ENCODE data around the gene VSIR.

Gene VSIR

DNA sequence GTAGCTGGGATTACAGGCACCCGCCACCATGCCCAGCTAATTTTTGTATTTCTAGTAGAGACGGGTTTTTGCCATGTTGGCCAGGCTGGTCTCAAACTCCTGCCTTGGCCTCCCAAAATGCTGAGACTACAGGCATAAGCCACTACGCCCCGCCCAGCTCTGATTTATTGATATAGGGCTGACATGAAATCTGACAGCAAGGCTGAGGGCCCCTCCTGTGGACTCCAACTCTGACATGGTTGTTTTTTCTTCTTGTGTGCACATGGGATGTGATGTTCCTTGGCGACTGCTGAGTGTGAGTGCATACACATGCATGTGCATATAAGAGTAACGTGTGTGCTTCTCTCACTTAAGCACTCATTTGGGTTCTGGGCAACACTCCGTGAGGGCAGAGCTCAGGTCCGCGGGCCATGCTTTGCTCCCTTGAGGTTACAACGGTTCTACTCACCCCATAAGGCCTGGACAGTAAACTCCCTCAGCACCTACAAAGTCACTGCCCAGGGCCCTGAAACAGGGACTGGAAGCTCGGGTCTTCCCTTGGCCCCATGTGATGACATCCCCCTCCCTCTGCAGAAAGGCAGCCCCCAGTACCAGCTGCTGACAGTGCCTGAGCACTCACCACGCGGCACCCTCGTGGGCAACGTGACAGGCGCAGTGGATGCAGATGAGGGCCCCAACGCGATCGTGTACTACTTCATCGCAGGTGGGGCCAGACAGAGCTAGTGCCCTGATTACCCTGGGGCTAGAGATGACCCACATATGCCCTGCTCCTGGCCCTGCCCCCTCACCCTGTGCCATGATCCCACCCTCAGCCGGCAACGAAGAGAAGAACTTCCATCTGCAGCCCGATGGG, 33.6 kb upstream of the VSIR start:
- no peak for DNase-seq

DNA sequence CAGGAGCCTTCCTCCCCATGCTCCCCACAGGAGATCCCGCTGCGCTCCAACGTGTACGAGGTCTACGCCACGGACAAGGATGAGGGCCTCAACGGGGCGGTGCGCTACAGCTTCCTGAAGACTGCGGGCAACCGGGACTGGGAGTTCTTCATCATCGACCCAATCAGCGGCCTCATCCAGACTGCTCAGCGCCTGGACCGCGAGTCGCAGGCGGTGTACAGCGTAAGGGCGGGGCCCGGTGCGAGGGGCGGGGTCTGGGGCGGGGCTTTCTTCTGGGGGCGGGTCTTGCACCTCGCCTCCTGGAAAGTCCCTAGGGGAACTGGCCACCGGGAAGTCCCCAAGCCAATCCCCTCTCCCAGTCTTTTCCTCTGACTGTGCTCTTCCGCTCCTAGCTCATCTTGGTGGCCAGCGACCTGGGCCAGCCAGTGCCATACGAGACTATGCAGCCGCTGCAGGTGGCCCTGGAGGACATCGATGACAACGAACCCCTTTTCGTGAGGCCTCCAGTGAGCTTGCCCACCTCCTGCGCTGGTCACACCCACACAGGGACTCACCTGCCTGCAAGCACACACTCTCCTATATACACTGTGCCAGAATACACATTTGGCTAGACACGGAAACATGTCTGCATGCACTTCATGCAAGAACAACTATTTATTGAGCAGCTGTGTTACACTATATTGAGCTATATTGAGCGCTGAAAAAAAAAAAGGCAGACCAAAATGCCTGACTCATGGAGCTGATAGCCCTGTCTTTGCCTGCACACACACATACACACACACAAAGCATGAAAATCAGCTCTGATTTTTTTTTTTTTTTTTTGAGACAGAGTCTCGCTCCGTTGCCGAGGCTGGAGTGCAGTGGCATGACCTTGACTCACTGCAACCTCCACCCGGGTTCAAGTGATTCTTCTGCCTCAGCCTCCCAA, 32.7 kb upstream of the VSIR start:
- DNase-seq = peak; percentile 47

DNA sequence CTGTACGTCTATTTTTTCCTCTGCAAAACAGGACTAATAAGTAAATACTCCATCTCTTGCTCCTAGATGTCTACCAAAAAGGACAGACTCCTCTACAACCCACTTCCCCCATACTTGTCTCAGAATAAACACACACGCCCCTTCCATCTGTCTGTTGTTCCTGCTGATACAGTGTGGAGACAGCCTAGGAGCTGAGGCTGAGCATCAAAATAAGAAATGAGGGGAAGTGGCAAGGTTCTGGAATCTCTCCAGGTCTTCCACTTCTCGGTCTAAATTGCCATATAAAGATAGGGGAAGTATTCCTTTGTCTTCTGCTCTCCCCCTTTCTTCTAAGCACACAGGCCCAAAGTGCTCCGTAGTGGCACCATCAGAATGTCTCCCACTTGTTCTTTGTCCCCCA, 30.8 kb upstream of the VSIR start:
- no peak for DNase-seq

DNA sequence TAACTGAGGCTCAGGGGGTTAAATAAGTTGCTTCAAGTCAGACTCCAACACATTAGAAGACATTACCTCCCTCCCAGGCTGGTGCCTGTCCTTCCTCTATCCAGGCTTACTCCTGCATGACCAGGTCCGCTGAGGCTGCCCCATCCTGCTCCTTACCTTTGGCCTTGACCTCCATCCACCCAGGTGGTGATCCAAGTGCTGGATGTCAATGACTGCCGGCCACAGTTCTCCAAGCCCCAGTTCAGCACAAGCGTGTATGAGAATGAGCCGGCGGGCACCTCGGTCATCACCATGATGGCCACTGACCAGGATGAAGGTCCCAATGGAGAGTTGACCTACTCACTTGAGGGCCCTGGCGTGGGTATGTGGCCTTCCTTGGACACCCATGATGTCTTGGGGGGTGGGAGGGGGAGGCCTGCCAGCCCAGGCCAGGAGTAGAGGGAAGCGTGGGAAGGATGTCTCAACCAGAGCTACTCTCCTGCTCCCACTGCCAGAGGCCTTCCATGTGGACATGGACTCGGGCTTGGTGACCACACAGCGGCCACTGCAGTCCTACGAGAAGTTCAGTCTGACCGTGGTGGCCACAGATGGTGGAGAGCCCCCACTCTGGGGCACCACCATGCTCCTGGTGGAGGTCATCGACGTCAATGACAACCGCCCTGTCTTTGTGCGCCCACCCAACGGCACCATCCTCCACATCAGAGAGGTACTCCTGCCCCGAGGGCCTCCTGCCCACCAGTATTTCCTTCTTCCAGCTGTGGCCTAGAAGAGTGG, 29.6 kb upstream of the VSIR start:
- no peak for DNase-seq

DNA sequence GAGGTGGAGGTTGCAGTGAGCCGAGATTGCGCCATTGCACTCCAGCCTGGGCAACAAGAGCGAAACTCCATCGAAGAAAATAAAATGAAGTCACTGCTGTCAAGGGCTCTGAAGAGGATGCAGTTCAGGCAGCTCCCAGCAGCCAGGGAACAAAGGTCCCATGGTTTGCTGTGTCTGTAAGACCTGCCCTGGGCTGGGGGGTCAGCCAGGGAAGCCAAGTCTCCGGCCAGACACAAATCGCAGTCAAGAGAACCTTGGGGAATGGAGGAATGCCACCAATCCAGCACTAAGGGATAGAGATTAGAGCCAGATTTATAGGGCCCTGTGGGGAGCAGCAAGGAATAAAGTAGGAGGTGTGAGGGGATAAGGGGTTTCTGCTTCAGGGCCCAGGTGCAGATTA, 28.9 kb upstream of the VSIR start:
- DNase-seq = no peak

DNA sequence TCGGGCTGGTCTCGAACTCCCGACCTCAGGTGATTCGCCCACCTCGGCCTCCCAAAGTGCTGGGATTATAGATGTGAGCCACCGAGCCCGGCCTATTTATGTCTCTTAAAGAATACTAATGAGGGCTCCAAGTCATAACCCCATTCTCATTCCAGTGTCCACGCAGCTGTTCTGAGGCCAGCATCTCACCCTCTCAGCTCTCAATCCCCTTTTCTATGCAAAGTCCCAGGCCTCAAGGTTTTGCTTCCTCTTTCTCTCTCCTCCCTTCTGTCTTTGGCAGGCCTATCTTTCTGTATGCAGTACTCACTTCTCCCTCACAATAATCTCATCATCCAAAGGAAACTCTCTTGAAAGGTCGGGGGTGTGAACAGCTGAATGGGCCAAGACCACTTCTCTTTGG, 28.0 kb upstream of the VSIR start:
- no peak for DNase-seq

DNA sequence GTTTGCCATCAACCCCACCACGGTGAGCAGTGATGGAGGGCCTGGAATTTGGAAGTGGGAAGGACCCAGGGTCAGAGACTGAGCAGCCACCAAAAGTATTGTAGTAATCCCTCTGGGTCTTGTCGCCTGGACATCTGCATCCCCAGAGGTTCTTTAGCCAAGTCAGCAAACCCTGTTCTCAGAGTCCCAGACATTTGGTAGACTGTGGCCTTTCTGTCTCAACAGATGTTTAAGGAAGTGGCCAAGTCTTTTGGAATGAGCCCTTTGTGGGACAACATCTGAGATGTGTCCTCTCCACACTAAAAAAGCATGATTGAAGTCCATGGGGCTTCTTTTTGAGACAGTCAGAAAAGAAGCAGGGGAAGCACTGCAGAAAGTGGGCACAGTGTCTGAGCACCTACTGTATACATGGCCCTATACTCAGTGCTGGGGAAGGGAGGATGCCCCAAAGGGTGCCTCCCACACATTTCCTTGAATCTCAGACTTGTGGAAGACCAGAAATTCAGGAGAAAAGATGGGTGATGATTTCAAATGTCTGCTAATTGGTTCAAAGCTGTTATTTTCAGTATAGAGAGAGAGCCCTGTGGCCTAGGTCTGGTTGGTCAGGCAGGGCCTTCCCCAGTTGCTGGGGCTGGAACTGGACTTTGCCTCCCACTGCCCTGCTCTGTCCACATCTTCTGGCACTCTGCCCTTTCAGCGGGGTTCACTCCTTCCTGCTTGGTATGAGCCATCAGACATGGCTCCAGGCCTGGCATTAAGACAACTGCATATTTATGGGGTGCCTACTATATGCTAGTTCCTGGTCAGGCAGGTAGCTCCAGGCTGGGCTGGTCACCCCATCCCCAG, 26.5 kb upstream of the VSIR start:
- DNase-seq = no peak

DNA sequence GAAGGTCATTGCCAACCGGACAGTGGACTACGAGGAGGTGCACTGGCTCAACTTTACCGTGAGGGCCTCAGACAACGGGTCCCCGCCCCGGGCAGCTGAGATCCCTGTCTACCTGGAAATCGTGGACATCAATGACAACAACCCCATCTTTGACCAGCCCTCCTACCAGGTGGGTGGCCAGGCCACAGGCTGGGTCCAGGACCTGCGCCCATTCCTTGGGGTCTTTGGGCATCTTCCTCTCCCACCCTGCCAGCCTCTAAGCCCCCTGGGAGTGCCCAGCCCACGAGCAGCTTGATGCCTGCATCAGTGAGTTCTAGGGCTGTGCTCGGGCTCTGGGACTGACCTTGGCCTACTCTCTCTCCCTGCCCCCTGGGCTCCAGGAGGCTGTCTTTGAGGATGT, 25.8 kb upstream of the VSIR start:
- DNase-seq = no peak

DNA sequence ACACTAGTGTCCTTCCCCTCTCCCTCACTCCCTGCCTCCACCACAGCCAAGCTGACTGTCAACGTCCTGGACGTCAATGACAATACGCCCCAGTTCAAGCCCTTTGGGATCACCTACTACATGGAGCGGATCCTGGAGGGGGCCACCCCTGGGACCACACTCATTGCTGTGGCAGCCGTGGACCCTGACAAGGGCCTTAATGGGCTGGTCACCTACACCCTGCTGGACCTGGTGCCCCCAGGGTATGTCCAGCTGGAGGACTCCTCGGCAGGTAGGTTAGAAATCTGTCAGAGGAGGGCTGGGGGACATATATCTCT, 24.9 kb upstream of the VSIR start:
- DNase-seq = no peak

DNA sequence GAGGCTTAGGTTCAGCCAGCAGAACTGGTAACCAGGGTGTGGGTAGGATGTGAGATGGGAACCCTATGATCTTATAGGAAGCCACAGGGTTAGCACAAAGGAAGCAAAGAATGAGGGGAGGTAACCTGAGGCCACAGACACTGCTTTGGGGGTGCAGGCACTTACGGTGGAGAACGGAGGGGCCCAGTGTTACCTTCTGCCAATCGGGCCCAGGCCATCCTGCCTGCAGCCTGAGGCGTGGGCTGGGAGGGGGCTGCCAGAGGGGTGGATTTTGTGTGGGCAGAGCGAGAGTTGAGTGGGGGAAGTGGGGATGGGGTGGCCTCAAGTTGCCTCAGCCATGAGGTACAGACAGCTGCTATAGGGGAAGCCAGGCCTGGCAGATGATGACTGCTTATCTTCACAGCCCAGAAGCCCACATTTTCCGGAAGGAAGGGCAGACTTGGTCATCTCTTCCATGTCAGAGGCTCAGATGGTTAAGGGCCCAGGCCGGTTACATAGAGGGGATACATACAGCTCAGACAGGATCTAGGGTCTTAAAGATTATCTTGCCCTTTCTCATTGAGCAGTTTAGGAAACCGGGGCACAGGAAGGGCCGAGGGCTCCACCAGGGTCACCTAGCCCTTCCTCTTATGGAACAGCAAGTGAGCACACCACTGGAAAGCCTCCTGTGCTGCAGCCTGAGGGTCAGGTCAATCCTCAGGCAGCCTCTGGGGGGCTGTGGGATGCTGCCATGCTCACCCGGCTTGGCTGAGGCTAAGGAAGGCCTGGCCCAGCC, 24.4 kb upstream of the VSIR start:
- DNase-seq = no peak

DNA sequence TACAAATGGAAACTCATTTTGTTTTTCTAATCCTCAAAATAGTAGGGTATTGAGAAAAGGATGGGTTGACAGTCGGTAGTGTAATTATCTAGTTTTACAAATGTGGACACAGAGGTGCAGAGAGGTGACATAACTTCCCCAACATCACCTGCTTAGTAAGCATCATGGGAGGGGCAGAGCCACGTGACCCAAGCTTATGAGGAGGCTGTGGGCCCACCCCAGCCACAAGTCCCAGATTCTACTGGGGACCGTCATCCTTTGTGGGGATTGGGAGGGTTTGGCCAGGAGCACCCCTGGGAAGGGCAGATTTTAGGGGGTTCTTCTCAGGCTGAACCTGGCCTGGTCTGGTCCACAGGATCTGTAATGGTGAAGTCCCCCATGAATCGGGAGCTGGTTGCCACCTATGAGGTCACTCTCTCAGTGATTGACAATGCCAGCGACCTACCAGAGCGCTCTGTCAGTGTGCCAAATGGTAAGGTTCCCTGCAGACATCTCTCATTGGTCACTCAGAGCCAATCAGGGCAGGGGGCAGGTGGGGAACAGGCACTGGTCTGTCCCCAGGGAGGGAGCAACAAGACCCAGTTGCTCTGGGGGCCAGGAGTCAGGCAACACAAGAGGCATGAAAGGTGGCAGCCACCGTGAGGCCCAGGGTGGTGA, 23.6 kb upstream of the VSIR start:
- no peak for DNase-seq

DNA sequence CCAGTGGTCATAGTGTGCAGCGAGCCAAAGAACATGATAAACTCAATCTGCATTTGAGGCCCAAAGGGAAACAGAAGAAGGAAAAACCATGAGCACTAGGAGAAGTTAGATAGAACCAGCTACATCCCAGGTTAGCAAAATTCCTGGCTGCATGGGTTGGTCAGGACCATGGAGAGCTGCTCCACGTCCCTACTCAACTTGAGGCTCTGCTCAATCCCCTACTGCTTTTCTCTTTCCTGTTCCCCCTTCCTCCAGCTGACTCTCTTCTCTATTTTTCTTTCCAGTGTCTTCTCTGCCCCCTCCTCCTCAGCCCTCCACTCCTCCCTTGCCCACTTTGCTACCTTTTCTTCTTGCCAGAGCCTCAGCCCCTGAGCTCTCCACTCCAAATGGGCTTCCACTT, 21.9 kb upstream of the VSIR start:
- DNase-seq = peak; percentile 24

DNA sequence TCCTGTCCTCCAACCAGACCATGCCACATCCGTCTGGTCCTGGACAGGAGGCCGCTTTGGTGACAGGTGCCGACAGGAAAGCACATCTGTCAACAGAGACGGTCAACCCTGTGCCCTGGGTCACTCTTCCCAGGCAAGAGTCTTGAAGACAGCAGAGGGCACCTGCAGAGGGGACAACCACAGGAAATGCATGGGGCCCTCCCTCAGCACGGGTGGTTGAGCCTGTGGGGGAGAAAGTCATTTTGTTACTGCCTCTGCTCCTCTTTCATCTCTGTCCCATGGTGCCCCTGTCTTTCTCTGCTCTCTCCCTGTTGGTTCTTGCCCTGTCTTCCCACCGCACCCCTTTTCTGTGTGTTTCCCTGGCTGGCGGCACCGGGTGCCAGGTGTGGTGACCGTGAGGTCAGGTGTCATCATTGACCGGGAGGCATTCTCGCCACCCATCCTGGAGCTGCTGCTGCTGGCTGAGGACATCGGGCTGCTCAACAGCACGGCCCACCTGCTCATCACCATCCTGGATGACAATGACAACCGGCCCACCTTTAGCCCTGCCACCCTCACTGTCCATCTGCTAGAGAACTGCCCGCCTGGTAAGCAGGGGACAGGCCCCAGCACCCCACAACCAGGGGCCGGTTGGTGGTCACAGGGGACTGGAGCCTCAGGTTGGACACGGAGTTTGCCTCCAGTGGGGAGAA, 17.6 kb upstream of the VSIR start:
- DNase-seq = no peak

DNA sequence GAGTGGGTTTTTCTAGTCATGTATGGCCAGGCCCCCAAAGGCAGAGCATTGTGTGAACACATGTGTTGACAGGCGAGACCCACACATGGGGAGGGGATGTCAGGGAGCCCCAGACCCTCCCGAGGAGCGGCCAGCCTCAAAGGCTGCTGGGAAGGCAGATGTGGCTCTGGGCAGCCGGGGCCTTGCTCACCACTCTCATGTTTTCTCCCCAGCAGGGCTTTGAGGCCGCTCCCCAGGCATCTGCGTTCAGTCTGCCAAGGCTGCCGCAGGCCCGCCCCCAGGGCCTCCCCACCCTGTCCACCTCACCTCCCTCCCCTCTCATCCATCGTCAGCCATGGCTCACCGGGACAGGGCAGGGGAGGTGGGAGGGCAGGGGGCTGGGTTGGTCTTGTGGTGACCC, 16.6 kb upstream of the VSIR start:
- no peak for DNase-seq

DNA sequence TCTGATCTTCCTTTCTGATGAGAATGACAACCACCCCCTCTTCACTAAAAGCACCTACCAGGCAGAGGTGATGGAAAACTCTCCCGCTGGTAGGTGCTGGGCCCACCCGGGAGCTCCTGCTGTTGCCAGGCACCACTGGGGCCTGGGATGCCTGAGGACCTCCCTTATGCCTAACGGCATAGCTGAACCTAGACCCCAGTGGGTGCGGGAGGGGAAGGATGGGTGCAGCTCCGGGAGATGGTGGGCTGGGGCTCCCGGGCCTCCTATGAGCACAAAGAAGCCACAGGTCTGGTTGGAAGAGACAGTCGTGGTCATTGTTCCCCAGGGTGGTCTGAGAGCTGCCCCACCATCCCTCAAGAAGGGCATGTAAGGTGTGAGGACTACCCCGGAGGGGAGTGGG, 15.6 kb upstream of the VSIR start:
- no peak for DNase-seq

DNA sequence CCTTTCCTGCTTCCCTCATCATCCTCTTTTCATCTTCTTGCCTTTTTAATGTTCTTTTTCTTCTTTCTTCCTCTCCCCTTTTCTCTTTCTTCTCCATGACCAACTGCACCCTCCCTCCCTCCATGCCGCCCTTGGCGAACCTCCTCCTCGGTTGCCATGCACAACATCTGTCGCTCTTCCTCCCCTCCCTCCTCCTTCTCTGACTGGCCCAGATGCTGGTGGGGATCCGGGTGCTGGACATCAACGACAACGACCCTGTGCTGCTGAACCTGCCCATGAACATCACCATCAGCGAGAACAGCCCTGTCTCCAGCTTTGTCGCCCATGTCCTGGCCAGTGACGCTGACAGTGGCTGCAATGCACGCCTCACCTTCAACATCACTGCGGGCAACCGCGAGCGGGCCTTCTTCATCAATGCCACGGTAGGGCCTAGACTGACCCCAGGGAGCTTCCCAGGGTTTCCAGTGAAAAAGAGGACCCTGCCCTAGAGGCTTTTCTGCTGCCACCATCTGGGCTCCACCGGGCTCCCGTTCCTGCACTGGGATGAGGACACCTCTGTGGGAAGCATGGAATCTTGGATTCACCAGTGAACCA, 11.5 kb upstream of the VSIR start:
- no peak for DNase-seq

DNA sequence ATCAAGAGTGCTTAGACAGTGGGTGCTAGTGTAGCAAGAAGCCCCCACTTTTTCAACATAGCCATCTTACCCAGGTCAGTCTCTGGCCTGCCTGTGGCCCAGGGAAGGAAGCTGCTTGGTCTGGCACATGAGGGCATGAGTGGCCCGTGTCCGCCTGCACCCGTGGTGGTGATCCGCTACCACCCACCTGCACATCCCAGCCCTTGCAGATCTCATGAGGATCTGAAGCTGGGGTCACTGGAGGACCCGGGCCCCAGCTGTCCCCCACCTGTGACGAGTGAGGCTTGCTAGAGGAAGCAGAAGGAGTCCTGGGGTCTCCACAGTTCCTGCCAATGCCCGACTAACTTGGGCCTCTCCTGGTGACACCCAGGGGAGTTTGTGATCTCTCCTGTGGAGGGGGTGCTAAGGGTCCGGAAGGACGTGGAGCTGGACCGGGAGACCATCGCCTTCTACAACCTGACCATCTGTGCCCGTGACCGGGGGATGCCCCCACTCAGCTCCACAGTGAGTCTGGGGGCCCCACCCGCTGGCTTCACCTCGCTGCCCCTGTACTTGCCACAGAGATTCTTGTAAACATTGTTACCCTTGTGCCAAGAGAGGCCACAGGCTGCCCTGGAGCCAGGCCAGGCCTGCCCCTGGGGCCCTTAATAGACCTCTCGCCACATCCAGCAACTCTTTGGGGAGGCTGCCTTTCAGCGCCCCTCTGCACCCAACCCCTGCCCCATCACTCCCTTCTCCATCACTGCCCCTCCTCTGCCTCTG, 10.8 kb upstream of the VSIR start:
- DNase-seq = no peak

DNA sequence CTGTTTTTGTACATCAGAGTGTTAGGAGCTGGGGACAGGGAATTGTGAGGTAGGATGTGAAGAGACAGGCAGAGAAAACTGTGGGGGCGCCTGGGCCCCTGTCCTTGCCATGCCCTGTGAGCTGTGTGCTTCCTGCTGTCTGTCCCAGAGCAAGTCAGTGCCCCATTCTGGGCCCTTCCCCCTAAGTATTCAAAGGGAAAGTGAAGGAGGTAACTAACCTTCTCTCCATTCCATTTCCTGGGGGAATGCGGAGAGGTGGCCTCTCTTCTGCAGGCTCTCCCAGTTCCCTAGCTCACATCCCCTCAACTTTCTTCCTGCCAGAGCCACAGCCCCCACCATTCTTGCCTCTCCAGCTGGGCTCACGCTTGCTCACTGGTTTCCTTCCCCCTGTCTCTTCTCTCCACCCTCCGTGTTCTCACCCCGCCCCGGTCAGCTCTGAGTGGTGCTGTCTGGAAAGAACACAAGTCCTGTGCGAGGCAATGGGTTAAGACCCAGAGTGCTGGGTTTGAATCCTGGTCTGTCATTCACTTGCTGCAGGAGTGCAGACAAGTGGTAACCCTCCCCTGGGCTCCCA, 9.7 kb upstream of the VSIR start:
- no peak for DNase-seq
